Endothelial cell (in vitro differentiated cells): Measurements from ENCODE around the gene AKAP7. TPM values are rescaled to one million over a fixed set of nuclear protein-coding genes. Genes with fewer than 3 reads are reported as not detected.
A peak's percentile ranks its signal among the peaks of the same experiment; 100 is the strongest.

Experiments used
- DNase-seq: peaks from one replicate; pipeline ENCODE4 v3.0.0; 2021; ENCODE audit warnings: low spot score
- H3K27ac Mint-ChIP-seq: one replicate; pipeline ENCODE4 v1.8.0; 2021; ENCODE audit warnings: mixed read lengths, inconsistent platforms; ENCODE audit not compliant: unreplicated experiment
- H3K27me3 Mint-ChIP-seq: one replicate; pipeline ENCODE4 v1.8.0; 2021; ENCODE audit warnings: mild to moderate bottlenecking, moderate library complexity, mixed read lengths, inconsistent platforms; ENCODE audit not compliant: unreplicated experiment
- H3K36me3 Mint-ChIP-seq: one replicate; pipeline ENCODE4 v1.8.0; 2021; ENCODE audit warnings: mild to moderate bottlenecking, low read depth, mixed read lengths, inconsistent platforms; ENCODE audit not compliant: unreplicated experiment
- H3K4me1 Mint-ChIP-seq: one replicate; pipeline ENCODE4 v1.8.0; 2021; ENCODE audit warnings: mild to moderate bottlenecking, mixed read lengths, inconsistent platforms; ENCODE audit not compliant: unreplicated experiment
- H3K4me3 Mint-ChIP-seq: one replicate; pipeline ENCODE4 v1.8.0; 2021; ENCODE audit warnings: mild to moderate bottlenecking, mixed read lengths, inconsistent platforms; ENCODE audit not compliant: unreplicated experiment
- H3K9me3 Mint-ChIP-seq: one replicate; pipeline ENCODE4 v1.8.0; 2021; ENCODE audit warnings: mixed read lengths, inconsistent platforms; ENCODE audit not compliant: unreplicated experiment
- CTCF ChIP-seq: fragments of 200-600 bp; sonication (generic); IDR thresholded peaks from one replicate; pipeline ENCODE4 v1.5.0; 2021; ENCODE audit warnings: antibody characterized with exemption; ENCODE audit not compliant: unreplicated experiment
- total RNA-seq: library from RNA; stranded (reverse); fragmentation: NEBNext Ultra II Directional; extraction: Animal tissue kit (Norgen Biotek cat#: 25700); gene quantifications from one replicate; pipeline ENCODE4 v1.2.1, GENCODE V29; 2021; ENCODE audit not compliant: unreplicated experiment

Gene AKAP7
- total RNA-seq, 1 donor from 2014 or later: 5.2 TPM

DNA sequence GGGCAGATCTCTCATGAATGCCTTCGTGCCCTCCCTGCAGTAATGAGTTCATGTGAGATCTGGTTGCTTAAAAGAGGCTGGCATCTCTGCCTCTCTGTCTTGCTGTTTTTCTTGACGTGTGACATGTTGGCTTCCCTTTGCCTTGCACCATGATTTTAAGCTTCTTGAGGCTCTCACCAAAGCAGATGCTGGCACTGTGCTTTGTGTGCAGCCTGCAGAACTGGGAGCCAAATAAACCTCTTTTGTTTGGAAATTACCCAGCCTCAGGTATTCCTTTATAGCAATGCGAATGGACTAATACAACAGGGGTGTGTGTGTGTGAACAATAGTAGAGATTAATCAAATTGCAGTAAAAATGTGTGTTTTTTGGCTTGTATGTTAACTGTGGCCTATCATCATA, 8.1 kb downstream of the AKAP7 start:
- H3K4me3 Mint-ChIP-seq: peak overlapping the region; percentile 33
- H3K27me3 Mint-ChIP-seq: peaks cover 3% of the 10 kb centered on the region

GRCh38 chr6:131146865-131147264, 11.6 kb downstream of the AKAP7 start:
- no peak for DNase-seq
- H3K27ac Mint-ChIP-seq: no peak overlapping the region
- no peaks in the 10 kb centered on the region for H3K27me3 Mint-ChIP-seq
- H3K4me3 Mint-ChIP-seq: no peak overlapping the region
- H3K36me3 Mint-ChIP-seq: peaks cover 9% of the 10 kb centered on the region
- no peak for TF ChIP-seq CTCF
- H3K4me1 Mint-ChIP-seq: peaks cover 7% of the 10 kb centered on the region
- no peaks in the 10 kb centered on the region for H3K9me3 Mint-ChIP-seq

More for the DNA sequence above, 8.1 kb downstream of the AKAP7 start:
- Mint-ChIP-seq H3K4me1 (peaks cover 7% of the 10 kb centered on the region), H3K36me3 (peaks cover 16% of the 10 kb centered on the region), H3K27ac (no peak overlapping the region), H3K9me3 (no peaks in the 10 kb centered on the region)
- no peak for DNase-seq
- no peak for TF ChIP-seq CTCF

DNA sequence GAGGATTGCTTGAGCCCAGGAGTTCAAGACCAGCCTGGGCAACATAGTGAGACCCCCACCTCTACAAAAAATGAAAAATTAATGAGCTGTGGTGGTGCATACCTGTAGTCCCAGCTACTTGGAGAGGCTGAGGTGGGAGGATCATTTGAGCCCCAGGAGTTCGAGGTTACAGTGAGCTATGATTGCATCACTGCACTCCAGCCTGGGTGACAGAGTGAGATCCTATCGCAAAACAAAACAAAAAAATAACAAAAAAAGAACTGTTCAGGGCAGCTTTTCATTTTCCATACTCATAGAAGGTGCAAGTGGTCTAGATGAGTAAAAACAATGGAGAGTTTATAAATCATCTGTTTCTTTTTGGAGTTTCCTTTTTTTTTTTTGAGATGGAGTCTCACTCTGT, 21.1 kb downstream of the AKAP7 start:
- Mint-ChIP-seq H3K27ac (no peak overlapping the region), H3K4me3 (no peak overlapping the region), H3K27me3 (peaks cover 2% of the 10 kb centered on the region), H3K4me1 (no peaks in the 10 kb centered on the region), H3K36me3 (no peaks in the 10 kb centered on the region), H3K9me3 (no peaks in the 10 kb centered on the region)
- no peak for TF ChIP-seq CTCF
- no peak for DNase-seq

DNA sequence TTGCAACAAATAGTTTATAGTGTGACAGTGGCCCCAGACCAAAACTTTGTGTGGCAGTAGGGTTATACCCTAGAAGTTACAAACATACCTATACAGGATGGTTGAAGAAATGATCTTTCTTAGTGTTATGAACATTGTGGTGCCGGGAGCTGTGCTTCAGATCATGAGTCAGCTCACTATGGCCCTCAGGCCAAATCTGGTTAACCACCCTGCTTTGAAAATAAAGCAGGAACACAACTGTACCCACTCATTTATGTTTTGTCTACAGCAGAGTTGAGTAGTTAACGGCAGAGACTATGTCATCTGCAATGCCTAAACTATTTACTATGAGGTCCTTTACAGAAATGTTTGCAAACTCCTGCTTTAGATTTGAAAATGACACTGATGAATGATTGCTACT, 24.3 kb downstream of the AKAP7 start:
- Mint-ChIP-seq H3K9me3 (no peaks in the 10 kb centered on the region), H3K27me3 (no peaks in the 10 kb centered on the region), H3K4me1 (peaks cover 4% of the 10 kb centered on the region), H3K4me3 (no peak overlapping the region), H3K36me3 (no peaks in the 10 kb centered on the region), H3K27ac (no peak overlapping the region)
- no peak for DNase-seq
- no peak for TF ChIP-seq CTCF

DNA sequence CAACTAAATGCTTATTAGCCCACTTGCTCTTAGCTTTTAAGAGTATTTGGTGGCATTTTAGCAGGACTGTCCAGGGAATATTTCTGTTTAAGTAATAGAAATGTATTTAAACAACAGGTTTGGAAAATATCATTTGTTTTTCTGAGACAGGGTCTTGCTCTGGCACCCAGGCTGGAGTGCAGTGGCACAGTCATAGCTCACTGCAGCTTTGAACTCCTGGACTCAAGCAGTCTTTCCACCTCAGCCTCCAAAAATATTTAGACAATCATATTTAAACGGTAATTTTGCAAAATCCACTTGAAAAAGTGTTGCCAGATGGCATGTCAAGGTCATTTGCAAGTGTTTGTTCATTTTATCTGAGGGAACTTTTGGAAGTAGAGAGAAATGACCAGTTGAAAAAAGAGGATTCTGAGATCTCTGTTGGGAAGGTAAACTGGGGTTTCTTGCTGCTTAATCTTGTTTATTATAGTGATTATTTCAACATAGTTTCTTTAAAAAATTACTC, 25.0 kb downstream of the AKAP7 start:
- Mint-ChIP-seq H3K4me1 (peaks cover 4% of the 10 kb centered on the region), H3K4me3 (no peak overlapping the region), H3K36me3 (no peaks in the 10 kb centered on the region), H3K9me3 (no peaks in the 10 kb centered on the region), H3K27me3 (no peaks in the 10 kb centered on the region), H3K27ac (no peak overlapping the region)
- TF ChIP-seq CTCF: no peak
- no peak for DNase-seq
